Stimulated activated naive CD8-positive, alpha-beta T cell treated with anti-CD3 and anti-CD28 coated beads, Interleukin-15, Interleukin-2, amounts not matched to agents 100 U/mL and 50 U/mL, for 24 hours (primary cell): ENCODE results near the gene MTA2.
"Not testable (repeated sequence)": the region's sequence is repeated elsewhere in the genome, so short reads cannot be mapped to it uniquely, and the experiment has no call there.

Source experiments
- ATAC-seq: fragments of 150-1000 bp; cut with Tn5 transposase; one replicate; pipeline ENCODE4 v1.10.0; 2021
- DNase-seq: peaks from one replicate; pipeline ENCODE4 v3.0.0; 2021

MTA2 gene

DNA sequence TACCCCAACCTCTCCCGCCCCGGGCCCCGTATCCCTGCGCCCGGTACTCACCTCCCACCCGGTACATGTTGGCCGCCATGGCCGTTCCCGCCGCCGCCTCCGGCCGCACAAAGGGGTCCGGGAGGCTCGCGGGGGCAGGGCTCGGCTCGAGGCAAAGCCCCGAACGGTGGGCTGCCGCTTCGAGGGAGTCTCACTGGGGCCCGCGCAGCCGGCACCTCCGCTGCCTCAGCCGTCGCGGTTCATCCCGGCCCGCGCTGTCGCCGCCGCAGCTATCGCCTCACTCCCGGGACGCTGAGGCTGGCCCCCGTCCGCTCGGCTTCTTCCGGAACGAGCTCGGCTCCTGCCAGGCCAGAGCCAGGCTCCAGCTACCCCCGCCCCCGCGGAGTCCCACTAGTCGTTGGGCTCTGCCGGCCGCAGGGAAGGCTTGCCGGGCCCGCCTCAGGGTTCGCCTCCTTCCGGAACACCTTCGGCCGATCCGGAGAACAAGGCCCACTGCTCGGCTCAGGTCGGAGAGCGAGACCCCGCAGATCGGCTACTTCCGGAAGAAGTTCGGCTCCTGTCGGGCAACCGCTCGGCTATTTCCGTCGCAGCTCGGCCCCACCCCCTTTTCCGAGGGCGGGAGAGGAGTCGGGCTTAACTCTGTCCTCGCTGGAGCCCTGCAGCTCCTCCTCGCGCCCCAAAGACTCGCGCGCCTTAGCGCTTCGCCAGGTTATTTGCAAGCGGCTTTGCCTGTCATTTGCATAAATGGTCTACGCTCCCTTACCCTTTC lies at the start of gene MTA2:
MTA2 (minus strand) TSS at position 494 of the 769 bp plus-strand sequence; CDS start at position 79, 415 bp downstream.
- ATAC-seq = peak; percentile 86
- peak; percentile 100 for DNase-seq

DNA sequence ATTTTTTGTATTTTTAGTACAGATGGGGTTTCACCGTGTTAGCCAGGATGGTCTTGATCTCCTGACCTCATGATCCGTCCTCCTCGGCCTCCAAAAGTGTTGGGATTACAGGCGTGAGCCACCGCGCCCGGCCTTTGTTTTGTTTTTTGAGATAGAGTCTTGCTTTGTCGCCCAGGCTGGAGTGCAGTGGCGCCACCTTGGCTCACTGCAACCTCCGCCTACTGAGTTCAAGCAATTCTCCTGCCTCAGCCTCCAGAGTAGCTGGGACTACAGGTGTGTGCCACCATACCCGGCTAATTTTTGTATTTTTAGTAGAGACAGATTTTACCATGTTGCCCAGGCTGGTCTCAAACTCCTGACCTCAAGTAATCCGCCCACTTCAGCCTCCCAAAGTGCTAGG lies 48.6 kb upstream of the MTA2 start:
- ATAC-seq, DNase-seq: not testable (repeated sequence)

DNA sequence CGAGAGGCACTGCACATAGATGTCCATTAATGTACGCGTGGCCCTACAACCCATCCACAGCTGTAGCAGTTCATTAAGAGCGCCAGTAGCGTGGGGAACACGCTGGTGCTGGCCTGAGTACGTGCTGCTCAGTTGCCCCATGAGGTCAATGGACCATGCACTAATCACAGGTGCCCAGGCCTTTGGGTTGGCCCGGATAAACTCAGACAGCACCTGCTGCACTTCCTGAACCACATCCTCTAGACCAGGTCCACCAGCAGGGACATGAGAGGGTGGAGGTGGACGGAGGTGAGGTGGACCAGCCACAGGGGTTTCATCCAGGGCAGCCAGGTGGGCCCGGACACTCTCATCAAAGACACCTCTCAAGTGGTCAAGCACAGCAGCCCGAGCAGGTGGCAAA lies 47.8 kb upstream of the MTA2 start:
- no peak for ATAC-seq
- no peak for DNase-seq

DNA sequence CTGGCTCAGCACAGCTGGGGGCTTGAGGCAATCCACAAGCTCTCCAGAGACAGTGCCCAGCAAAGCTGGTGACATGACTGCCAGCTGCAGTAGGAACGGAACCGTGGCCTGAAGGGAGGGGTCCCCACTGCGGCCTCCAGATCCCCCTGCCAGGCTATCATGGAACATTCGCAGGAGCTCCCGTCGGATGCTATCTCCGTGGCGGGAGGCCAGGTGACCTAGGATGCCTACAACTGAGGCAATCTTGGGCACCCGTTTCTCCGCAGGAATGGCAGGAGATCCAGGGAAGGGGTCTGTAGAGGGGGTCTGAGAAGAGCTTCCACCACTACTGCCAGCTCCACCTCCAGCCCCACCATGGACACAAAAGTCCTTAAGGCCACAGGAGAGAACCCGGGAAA lies 47.3 kb upstream of the MTA2 start:
- DNase-seq (no peak), ATAC-seq (no peak)

DNA sequence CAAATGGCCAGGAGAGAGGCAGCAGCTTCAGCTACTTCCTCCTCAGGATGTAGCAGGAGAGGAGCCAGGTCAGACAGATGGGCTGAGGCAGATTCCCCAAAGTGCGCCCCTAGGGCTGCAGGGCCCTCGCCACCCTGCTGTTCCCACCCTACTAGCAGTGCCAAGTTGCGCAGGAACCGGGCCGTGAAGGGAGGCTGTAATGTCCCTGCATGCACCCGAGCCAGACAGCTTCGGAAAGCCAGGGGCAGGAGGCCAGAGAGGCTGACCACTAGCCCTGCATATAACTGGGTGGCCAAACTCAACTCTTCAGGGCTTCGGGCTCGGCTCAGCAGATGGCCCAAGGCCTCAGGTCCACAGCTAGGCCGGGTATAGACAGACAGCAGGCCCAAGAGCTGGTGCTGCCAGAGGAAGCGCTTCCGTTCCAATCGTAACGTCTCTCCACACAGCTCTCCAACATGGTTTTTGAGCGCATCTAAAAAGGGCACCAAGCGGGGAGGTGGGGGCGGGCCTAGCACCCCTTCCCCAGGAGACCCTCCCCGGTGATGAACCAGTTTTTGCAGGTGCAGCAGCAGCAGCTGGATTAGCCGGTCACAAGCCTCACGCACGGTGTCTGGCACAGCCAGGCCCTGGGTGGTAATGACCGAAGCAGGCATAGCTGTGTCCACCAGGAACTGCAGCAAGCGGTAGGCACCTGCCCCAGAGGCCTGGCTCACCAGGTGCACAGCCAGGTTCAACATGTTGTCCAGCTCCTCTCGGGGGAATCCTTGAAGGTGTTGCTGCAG lies 46.7 kb upstream of the MTA2 start:
- DNase-seq = no peak
- no peak for ATAC-seq

DNA sequence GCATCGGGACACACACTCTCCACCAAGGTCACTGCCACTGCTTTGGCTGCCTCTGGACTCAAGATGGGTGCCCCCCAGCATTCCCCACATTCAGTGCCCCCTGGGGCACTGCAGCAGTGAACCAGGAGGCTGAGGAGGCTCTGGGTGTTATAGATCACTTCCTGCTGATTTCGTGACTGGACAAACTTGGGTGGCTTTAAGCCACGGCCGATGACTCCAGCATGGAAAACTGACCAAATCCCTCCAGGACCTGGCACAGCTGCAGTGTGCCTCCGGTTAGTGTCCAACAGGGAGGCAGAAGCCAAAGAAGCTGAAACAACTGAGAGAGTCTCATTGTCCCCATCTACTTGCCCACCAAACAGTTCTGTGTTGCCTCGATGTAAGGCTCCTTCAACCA lies 45.9 kb upstream of the MTA2 start:
- DNase-seq = no peak
- no peak for ATAC-seq

DNA sequence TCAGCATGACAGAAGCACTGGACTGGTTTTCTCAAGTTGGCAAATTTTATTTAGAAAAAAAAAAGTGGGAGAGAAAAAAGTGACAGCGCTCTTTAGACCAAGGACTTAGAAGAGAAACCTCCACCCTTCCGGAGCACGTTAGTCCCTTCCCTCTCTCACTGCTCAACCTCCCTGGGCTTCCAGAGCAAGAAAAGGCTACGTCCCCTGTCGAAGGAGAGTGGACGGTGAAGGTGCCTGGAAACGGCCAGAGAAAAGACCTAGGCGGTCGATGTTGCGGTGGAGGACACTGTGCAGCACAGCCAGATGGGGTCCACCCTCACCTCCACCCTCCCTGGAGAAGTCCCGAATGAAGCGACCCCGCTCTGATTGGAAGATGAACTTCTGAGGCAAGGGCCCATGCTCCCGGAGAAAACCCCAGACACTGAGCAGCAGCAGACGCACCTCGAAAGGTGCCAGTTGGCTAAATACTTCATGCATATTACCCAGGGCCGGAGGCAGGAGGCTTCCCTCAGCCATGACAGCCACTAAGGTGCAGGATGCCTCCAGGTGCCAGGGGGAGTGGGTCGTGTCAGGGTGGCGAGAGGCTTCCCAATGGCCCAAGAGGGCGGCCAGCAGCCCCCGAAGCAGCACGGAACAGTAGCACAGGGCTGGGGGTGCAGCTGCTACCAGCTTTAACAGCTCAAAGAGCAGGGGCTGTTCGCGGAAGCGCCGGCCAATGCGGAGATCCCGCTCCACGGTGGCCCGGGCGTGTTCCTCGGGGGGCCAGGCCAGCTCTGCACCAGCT lies 45.4 kb upstream of the MTA2 start:
- ATAC-seq = no peak
- DNase-seq = no peak

DNA sequence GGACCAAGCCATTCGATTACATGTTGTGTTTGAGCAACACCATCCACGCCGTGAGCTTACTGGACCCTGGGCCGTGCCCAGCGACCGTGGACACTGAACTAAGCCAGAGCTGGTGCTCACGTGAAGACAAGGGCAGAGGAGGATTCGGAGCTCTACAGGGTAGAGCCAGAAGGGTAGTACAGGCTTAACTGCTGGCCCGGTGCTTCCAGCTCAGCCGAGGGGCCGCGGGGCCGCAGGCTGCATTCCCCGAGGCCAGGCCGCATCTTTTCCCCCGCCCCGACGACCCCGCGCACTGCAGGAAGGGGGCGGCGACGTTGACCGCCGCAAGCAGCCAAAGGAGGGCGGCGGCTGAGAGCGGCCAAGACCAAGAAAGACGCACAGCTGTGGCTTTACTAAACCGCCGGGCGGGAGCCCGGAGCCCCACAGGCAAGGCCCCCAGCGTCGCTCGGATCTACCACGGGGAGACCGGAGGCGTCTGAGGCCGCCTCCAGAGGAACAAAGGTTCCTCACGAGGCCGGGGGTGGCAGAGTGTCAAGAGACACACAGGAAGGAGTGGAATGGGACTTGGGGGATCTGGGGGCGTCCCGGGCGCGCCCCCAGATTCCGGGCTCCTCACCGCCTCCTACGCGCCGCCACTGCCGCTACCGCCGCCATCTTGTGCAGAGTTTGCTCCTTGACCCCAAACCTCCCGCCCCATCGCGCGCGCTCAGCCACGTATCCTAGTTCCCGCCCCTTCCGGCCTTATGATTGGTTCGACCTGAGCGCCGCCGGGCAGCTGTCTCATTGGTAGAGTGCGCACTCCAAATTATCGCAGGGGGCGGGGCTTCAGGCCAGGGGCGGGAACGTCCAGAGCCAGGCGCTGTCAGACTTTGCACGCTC lies 44.5 kb upstream of the MTA2 start, which contains the start of gene GANAB:
GANAB (minus strand) TSS at position 668 of the 879 bp plus-strand sequence; CDS start at position 654, 14 bp downstream.
- ATAC-seq (peak; percentile 98), DNase-seq (peak; percentile 100)

GRCh38 chr11:62645671-62645945 lies 43.9 kb upstream of the MTA2 start:
- no peak for ATAC-seq
- DNase-seq = no peak

- DNase-seq (no peak), ATAC-seq (no peak)
These were observed 42.6 kb upstream of the MTA2 start for GRCh38 chr11:62644220-62644619.

- DNase-seq (no peak), ATAC-seq (no peak)
These were observed 30.8 kb upstream of the MTA2 start for GRCh38 chr11:62632492-62632891.

- DNase-seq = no peak
- ATAC-seq = no peak
These were observed 26.0 kb upstream of the MTA2 start for GRCh38 chr11:62627713-62628112.

- DNase-seq = no peak
- ATAC-seq = no peak
These were observed 20.9 kb upstream of the MTA2 start for GRCh38 chr11:62622476-62623089.

DNA sequence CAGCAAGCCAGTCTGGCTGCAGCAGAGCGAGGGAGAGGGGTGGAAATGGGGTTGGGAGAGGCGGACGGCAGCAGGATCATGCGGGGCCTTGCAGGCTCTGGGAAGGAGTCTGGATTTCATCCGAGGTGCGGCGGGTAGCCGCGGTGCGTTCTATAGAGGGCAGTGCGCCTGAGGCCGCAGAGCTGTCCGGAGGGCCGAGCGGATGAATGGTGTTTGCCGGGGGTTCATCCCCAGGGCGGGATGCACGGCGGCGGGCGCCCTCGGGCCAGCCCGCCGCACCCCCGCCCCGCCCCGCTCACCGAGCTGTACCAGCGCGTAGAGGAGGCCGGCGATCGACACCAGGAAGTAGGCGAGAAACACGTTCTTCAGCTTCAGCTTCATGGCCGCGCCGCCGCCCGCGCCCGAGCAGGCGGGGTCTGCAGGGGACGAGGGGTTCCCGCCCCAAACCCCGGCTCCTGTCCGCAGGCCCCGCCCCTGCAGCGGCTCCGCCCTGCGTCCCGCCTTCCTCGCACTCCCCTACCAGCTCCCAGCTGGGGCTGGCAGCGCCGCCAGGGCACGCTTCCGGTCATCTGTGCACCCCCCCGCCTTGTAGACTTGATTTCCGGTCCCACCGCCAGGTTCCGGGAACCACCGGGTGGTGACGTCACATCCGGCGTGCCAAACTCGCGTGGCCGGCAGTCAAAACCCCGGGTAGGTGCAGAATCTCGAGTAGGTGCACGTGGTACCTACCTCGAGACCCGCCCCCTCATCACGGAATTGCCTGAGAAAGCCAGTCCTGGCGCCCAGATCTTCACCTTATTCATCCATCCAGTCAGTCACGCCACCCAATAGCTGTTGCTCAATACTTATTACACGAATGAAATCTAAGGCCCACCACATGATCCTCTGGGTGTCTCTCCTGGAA lies 20.2 kb upstream of the MTA2 start, which contains the start of gene B3GAT3:
B3GAT3 (minus strand) TSS at position 420 of the 904 bp plus-strand sequence; CDS start at position 381, 39 bp downstream.
- DNase-seq (peak; percentile 97), ATAC-seq (peak; percentile 97)

- DNase-seq (no peak), ATAC-seq (no peak)
These were observed 19.4 kb upstream of the MTA2 start for GRCh38 chr11:62621027-62621566.

DNA sequence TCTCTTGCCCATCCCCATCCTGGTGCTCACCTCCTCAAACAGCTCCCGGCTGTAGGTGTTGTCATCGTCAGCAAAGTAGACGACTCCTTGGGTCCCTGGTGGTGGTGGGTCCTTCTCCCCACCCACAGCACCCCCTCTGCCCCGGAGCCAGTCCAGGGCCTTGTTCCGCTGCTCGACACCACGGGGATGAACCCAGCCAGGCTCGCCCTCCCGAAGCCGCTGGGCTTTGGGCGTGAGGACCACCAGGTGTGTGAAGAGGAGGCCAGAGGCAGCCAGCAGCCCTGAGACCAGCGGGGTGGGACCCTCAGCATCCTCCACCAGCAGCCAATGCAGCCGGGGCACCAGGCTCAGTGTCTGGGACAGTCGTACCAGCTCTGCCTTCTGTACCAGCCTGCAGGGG lies 15.3 kb upstream of the MTA2 start:
- not testable (repeated sequence) for DNase-seq, ATAC-seq

DNA sequence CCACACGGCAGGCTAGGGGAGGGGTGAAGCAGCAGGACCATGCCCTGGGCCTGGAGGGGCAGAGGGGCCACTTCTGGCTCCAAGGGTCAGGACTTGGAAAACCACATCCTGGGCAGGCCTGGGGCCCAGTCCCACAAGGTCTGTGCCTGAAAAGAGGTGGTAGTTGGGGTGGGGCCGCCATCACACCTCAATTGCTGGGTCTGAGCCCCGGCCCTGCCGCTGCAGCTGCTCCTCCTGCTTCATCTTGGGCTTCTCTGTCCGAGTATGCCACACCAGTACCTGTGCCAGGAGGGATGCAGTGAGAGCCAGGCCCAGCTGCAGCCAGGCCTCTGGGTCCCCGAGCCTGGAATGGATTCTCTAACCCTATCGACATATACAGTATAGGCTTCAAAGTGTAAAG lies 13.9 kb upstream of the MTA2 start:
- no peak for DNase-seq
- no peak for ATAC-seq

DNA sequence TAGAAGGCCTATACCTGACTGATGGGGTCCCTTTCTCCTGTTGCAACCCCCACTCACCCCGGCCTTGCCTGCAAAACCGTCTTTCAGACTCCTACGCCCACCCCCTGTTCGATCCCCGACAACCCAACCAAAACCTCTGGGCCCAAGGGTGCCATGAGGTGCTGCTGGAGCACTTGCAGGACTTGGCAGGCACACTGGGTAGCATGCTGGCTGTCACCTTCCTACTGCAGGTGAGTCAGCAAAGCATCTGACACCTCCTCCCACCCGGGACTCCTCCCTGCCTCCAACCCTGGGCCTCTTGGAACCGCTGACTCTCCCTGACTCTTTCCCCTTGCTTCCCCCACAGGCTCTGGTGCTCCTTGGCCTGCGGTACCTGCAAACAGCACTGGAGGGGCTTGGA lies 12.6 kb upstream of the MTA2 start:
- peak; percentile 9 for ATAC-seq

DNA sequence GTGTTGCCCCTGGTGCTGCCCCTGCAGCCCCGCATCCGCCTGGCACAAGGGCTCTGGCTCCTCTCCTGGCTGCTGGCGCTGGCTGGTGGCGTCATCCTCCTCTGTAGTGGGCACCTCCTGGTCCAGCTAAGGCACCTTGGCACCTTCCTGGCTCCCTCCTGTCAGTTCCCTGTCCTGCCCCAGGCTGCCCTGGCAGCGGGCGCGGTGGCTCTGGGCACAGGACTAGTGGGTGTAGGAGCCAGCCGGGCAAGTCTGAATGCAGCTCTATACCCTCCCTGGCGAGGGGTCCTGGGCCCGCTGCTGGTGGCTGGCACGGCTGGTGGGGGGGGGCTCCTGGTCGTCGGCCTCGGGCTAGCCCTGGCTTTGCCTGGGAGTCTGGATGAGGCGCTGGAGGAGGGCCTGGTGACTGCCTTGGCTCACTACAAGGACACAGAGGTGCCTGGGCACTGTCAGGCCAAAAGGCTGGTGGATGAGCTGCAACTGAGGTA lies 11.7 kb upstream of the MTA2 start:
- ATAC-seq (no peak), DNase-seq (no peak)

More for the DNA sequence above, 12.6 kb upstream of the MTA2 start:
- DNase-seq = peak; percentile 59
